Measurements from ENCODE around the gene OVCH1. TPM values are rescaled to one million over a fixed set of nuclear protein-coding genes. Genes with fewer than 3 reads are reported as not detected.
"Not testable (repeated sequence)": the region's sequence is repeated elsewhere in the genome, so short reads cannot be mapped to it uniquely, and the experiment has no call there.

Gene OVCH1
- total and polyA plus RNA-seq, 10 of the 15 experiments (the other 5 are each of a cell fraction or from before 2014, with no cell fraction given): 0.15 TPM; not detected in 9

DNA sequence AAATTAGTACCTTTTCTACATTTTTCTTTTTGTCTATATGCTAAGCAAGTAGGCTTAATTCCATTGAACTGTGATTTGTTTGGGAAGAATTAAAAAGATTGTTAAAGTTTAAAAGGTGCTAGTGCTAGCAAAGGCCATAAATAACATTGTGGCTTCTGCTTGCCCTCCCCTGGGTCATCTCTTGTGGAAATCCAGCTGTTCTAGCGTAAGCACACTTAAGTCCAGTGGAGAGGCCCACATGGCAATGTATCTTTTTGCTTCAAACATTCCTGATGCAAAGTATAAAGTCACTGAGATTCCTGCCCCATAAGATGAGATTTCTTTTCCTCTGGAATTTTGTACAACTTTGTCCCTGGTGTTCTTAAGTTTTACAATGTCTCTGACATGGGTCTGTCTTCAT lies 102.1 kb downstream of the OVCH1 start:
- no peaks in the 10 kb centered on the region for H4K20me1 ChIP-seq (ENCODE audit: control insufficient read depth, insufficient read depth)
- no peak for ATAC-seq
- no peaks in the 10 kb centered on the region for H3K9me3 ChIP-seq (replicated peaks; ENCODE audit: control insufficient read depth, insufficient read depth, low read length)
- BruUV-seq (replicated peaks): no TSS peak
- in situ Hi-C loops (cut with MboI) (no loop called here), intact Hi-C loops (cut with micrococcal nuclease; ENCODE audit: unreplicated experiment) (no loop called here)
- ChIA-PET SMC1A (ENCODE audit: uncharacterized antibody, unreplicated experiment) (interaction anchor here (1.2 kb wide), 1 partner anchor 17 kb away, joined by 3 read pairs; no protein-coding TSS in a partner anchor), POLR2A (no interaction called here), CTCF (no interaction called here), RAD21 (ENCODE audit: unreplicated experiment) (no interaction called here)
- no peak overlapping the region for H3K27ac ChIP-seq (ENCODE audit: control insufficient read depth, insufficient read depth)
- H3K4me3 ChIP-seq: no peak overlapping the region
- DNase-seq (ENCODE audit: low read depth, low spot score): no peak
- no peaks in the 10 kb centered on the region for H3K36me3 ChIP-seq (ENCODE audit: control insufficient read depth in 2 of 2, insufficient read depth in 2 of 2, low read length in 1 of 2)
- H3K4me1 ChIP-seq (ENCODE audit: control insufficient read depth, insufficient read depth, low read length): no peaks in the 10 kb centered on the region
- no peak for FAIRE-seq
- H3K9ac ChIP-seq (ENCODE audit: control insufficient read depth, insufficient read depth, low read length): no peak overlapping the region
- no peak overlapping the region for H3K4me2 ChIP-seq (ENCODE audit: control insufficient read depth, insufficient read depth)
- H3K27me3 ChIP-seq (replicated peaks in 1 of 2; ENCODE audit: control insufficient read depth in 2 of 2, insufficient read depth in 2 of 2, low read length in 1 of 2): no peaks in the 10 kb centered on the region
- TF ChIP-seq, protein P1, sequence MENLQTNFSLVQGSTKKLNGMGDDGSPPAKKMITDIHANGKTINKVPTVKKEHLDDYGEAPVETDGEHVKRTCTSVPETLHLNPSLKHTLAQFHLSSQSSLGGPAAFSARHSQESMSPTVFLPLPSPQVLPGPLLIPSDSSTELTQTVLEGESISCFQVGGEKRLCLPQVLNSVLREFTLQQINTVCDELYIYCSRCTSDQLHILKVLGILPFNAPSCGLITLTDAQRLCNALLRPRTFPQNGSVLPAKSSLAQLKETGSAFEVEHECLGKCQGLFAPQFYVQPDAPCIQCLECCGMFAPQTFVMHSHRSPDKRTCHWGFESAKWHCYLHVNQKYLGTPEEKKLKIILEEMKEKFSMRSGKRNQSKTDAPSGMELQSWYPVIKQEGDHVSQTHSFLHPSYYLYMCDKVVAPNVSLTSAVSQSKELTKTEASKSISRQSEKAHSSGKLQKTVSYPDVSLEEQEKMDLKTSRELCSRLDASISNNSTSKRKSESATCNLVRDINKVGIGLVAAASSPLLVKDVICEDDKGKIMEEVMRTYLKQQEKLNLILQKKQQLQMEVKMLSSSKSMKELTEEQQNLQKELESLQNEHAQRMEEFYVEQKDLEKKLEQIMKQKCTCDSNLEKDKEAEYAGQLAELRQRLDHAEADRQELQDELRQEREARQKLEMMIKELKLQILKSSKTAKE (IDR thresholded peaks at IDR 0.05; ENCODE audit: low read depth, poor library complexity, severe bottlenecking): no peak
- TF ChIP-seq ATF3 (IDR thresholded peaks at IDR 0.05; ENCODE audit: borderline replicate concordance, extremely low read depth, low read depth, low read length) (no peak), MEF2B (IDR thresholded peaks at IDR 0.05; ENCODE audit: partially characterized antibody, poor library complexity, severe bottlenecking) (no peak)
- WGBS (ENCODE audit: insufficient coverage, insufficient replicate concordance, low lambda C conversion rate, missing lambda C conversion rate): 35% methylated on average over 1 of the region's 1 CpG
- H2AFZ ChIP-seq (ENCODE audit: control insufficient read depth, low read depth, low read length): no peak overlapping the region
- H3K79me2 ChIP-seq (ENCODE audit: control insufficient read depth, insufficient read depth, low read length): no peaks in the 10 kb centered on the region

DNA sequence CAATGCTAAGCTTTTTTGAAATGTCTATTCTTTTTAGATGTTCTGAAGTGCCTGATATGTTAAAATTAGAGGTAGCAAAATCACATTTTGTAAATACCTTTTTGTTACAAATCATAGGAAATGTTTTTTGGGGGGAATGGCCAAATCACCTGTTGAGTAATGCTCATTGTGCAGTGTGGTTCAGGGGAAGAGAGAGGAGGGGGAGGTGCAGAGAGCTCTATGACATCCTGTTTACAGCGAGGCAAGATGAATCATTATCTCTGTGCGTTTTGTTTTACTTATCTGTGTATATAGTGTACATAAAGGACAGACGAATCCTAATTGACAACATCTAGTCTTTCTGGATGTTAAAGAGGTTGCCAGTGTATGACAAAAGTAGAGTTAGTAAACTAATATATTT lies 107.1 kb downstream of the OVCH1 start:
- CTCF ChIA-PET; H3K9me3 ChIP-seq (replicated peaks; ENCODE audit: control insufficient read depth, insufficient read depth, low read length); H4K20me1 ChIP-seq (ENCODE audit: control insufficient read depth, insufficient read depth); DNase-seq (ENCODE audit: low read depth, low spot score); H3K4me3 ChIP-seq; intact Hi-C loops (cut with micrococcal nuclease; ENCODE audit: unreplicated experiment); H3K79me2 ChIP-seq (ENCODE audit: control insufficient read depth, insufficient read depth, low read length); RAD21 ChIA-PET (ENCODE audit: unreplicated experiment); H3K9ac ChIP-seq (ENCODE audit: control insufficient read depth, insufficient read depth, low read length); H3K36me3 ChIP-seq (ENCODE audit: control insufficient read depth in 2 of 2, insufficient read depth in 2 of 2, low read length in 1 of 2); H3K4me1 ChIP-seq (ENCODE audit: control insufficient read depth, insufficient read depth, low read length); H2AFZ ChIP-seq (ENCODE audit: control insufficient read depth, low read depth, low read length); ATAC-seq; BruUV-seq (replicated peaks); H3K4me2 ChIP-seq (ENCODE audit: control insufficient read depth, insufficient read depth); H3K27me3 ChIP-seq (replicated peaks in 1 of 2; ENCODE audit: control insufficient read depth in 2 of 2, insufficient read depth in 2 of 2, low read length in 1 of 2); H3K27ac ChIP-seq (ENCODE audit: control insufficient read depth, insufficient read depth); POLR2A ChIA-PET; in situ Hi-C loops (cut with MboI); FAIRE-seq; SMC1A ChIA-PET (ENCODE audit: uncharacterized antibody, unreplicated experiment): not testable (repeated sequence)
- 38% methylated on average over 3 of the region's 3 CpGs for WGBS (ENCODE audit: insufficient coverage, insufficient replicate concordance, low lambda C conversion rate, missing lambda C conversion rate)

All from GM12878 (cell line).